ENCODE data around the gene HSPB7.
"Not testable (repeated sequence)": the region's sequence is repeated elsewhere in the genome, so short reads cannot be mapped to it uniquely, and the experiment has no call there.

HSPB7 gene

DNA sequence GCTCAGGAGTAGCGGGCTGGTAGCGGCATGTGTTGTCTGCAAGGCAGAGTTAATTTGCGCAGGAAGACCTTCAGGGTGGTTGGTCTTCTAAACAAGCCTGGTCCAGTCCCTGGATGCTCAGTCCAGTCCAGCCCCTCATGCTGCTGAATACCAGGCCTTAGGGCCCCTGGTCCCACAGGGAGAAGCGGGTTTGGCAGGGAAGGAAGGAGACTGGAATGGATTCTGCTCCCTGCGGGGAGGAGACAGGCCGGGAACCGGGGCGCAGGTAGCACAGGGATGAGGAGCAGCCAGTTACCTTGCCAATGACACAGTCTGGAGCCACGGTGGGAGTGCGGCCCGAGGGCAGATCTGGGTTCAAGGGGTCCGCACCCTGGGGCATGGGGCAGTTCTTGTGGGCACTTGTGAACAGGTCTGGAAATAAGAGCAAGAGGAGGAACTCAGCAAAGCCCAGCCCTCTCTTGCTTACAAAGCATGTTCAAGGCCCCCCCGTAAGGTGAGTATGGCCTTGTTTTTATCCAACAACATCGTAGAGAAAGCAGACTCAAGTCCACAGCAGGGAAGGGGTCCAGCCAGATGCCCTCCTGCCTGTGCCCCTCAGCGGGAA is 45.5 kb upstream of the HSPB7 start:
- no peak for FAIRE-seq
- DNase-seq (ENCODE audit: insufficient read length, low spot score) = no peak
- no peak for TF ChIP-seq CTCF (IDR thresholded peaks at IDR 0.05; ENCODE audit: insufficient read depth, missing control alignments)

- FAIRE-seq; DNase-seq (ENCODE audit: insufficient read length, low spot score): not testable (repeated sequence)
Observed at GRCh38 chr1:16062687-16063075, 44.8 kb upstream of the HSPB7 start.

- not testable (repeated sequence) for FAIRE-seq; DNase-seq (ENCODE audit: insufficient read length, low spot score)
Observed at GRCh38 chr1:16061989-16062686, 44.3 kb upstream of the HSPB7 start.

DNA sequence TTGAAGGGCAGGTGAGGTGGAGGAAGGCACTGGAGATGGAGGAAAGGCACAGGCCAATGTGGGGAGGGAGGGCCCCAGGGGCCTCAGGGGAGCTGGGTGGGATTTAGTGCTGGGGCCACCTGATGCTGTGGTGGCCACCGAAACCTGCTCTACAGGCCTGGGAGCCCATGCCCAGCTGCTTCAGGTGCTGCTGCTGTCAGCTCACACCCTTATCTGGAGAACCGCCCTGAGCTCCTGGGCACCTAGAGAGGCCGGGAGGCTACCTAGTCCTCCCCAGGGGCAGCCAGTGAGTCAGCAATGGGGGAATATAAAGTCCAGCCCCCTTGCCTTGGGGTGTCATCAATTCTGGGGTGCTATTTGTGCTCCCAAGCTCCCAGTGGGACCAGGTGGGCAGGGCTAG is 43.4 kb upstream of the HSPB7 start:
- DNase-seq (ENCODE audit: insufficient read length, low spot score) (no peak), FAIRE-seq (no peak)
- no peak for TF ChIP-seq CTCF (IDR thresholded peaks at IDR 0.05; ENCODE audit: insufficient read depth, missing control alignments)

DNA sequence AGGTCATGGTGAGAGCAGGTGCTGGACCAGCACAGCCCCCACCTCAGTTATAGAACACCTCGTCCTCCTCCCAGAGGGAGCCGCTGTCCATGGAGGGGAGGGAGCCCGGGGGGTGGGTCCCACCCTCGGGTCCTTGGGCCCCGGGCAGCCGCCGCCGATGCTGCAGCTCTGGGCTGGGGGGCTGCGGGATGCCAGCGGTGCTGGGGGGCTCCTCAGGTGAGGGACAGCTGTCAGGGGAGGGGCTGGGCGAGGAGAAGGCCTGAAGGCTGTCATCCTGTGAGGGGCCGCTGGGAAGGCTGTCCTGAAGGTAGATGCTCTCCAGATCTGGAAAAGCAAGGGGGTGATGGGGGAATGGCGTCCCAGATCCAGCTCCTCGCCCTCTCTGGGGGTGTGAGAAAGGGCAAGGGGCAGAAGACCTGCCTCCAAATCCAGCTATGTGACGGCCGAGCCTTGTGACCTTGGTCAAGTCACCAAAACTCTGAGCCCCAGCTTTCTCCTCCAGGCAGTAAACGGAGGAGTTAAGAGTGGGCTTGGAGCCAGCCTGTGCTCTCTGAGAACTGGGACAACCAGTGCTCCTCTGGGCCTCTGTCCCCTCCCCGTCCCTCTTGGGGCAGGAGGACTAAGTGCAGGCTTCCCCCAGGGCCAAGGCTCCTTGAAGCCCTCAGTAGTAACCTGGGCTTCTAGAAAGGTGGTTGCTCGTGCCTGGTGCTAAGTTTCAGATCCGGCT is 40.7 kb upstream of the HSPB7 start:
- FAIRE-seq; DNase-seq (ENCODE audit: insufficient read length, low spot score): not testable (repeated sequence)

- not testable (repeated sequence) for FAIRE-seq; DNase-seq (ENCODE audit: insufficient read length, low spot score)
Observed at GRCh38 chr1:16057314-16057915, 39.6 kb upstream of the HSPB7 start.

DNA sequence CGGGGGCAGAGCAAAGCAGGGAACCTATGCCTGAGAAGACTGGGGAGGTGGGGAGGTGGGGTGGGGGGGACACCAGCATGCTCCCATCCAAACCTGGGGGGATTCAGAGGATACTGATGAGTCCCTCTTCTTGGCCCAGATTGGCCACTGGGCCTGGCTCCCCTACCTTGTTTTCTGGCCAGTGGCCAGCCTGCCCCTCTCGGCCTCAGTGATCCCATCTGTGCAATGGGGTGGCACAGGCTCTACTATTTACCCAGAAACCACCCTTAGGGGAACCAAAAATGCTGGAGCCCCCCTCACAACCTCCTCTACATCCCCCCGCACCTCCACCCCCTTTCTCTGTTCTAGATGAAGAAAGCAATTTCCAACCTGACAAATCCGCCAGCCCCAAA is 38.7 kb upstream of the HSPB7 start:
- FAIRE-seq; DNase-seq (ENCODE audit: insufficient read length, low spot score): not testable (repeated sequence)

- FAIRE-seq (no peak), DNase-seq (ENCODE audit: insufficient read length, low spot score) (peak; percentile 63)
- TF ChIP-seq CTCF (IDR thresholded peaks at IDR 0.05; ENCODE audit: insufficient read depth, missing control alignments) = peak; percentile 64
Observed at GRCh38 chr1:16055613-16056520, 38.0 kb upstream of the HSPB7 start.

- no peak for FAIRE-seq
- no peak for DNase-seq (ENCODE audit: insufficient read length, low spot score)
- TF ChIP-seq CTCF (IDR thresholded peaks at IDR 0.05; ENCODE audit: insufficient read depth, missing control alignments) = no peak
Observed at GRCh38 chr1:16054598-16055540, 37.0 kb upstream of the HSPB7 start.

All from D721Med (cell line).